Measurements from ENCODE around the gene C12orf56.

GRCh38 chr12:64419696-64420095, 29.1 kb upstream of the C12orf56 start:
- TF ChIP-seq ZNF8 (CRISPR knock-in tag; IDR thresholded peaks at IDR 0.05) (no peak), ZFP30 (CRISPR knock-in tag; IDR thresholded peaks at IDR 0.05) (no peak), BACH2 (CRISPR knock-in tag; IDR thresholded peaks at IDR 0.05; ENCODE audit: borderline replicate concordance) (no peak), ZFP3 (CRISPR knock-in tag; IDR thresholded peaks at IDR 0.05) (no peak)
